ENCODE data around the gene ELP5. TPM values are rescaled to one million over a fixed set of nuclear protein-coding genes. Genes with fewer than 3 reads are reported as not detected.

The ELP5 gene
- total RNA-seq, 1 donor from 2014 or later: 37.6 TPM

GRCh38 chr17:7225711-7226331, 26.2 kb upstream of the ELP5 start:
- no peak overlapping the region for H3K4me3 Mint-ChIP-seq (ENCODE audit: unreplicated experiment)
- DNase-seq (ENCODE audit: extremely low spot score, unreplicated experiment): no peak
- H3K27me3 Mint-ChIP-seq (ENCODE audit: unreplicated experiment): no peaks in the 10 kb centered on the region
- H3K27ac Mint-ChIP-seq (ENCODE audit: unreplicated experiment): no peak overlapping the region
- H3K4me1 Mint-ChIP-seq (ENCODE audit: unreplicated experiment): peaks cover 23% of the 10 kb centered on the region
- peaks cover 40% of the 10 kb centered on the region for H3K36me3 Mint-ChIP-seq (ENCODE audit: unreplicated experiment)
- no peak for TF ChIP-seq CTCF (IDR thresholded peaks at IDR 0.05)
- H3K9me3 Mint-ChIP-seq (ENCODE audit: unreplicated experiment): no peaks in the 10 kb centered on the region

GRCh38 chr17:7226721-7227710, 25.0 kb upstream of the ELP5 start:
- Mint-ChIP-seq H3K9me3 (ENCODE audit: unreplicated experiment) (no peaks in the 10 kb centered on the region), H3K4me3 (ENCODE audit: unreplicated experiment) (no peak overlapping the region), H3K27me3 (ENCODE audit: unreplicated experiment) (no peaks in the 10 kb centered on the region), H3K4me1 (ENCODE audit: unreplicated experiment) (peaks cover 22% of the 10 kb centered on the region), H3K27ac (ENCODE audit: unreplicated experiment) (no peak overlapping the region), H3K36me3 (ENCODE audit: unreplicated experiment) (peaks cover 41% of the 10 kb centered on the region)
- no peak for DNase-seq (ENCODE audit: extremely low spot score, unreplicated experiment)
- no peak for TF ChIP-seq CTCF (IDR thresholded peaks at IDR 0.05)

- Mint-ChIP-seq H3K4me3 (ENCODE audit: unreplicated experiment) (no peak overlapping the region), H3K27ac (ENCODE audit: unreplicated experiment) (no peak overlapping the region), H3K27me3 (ENCODE audit: unreplicated experiment) (no peaks in the 10 kb centered on the region), H3K4me1 (ENCODE audit: unreplicated experiment) (peaks cover 32% of the 10 kb centered on the region), H3K9me3 (ENCODE audit: unreplicated experiment) (no peaks in the 10 kb centered on the region), H3K36me3 (ENCODE audit: unreplicated experiment) (peaks cover 35% of the 10 kb centered on the region)
- TF ChIP-seq CTCF (IDR thresholded peaks at IDR 0.05): no peak
- DNase-seq (ENCODE audit: extremely low spot score, unreplicated experiment): no peak
Measured at GRCh38 chr17:7228920-7229319, 23.1 kb upstream of the ELP5 start.

- no peak for TF ChIP-seq CTCF (IDR thresholded peaks at IDR 0.05)
- DNase-seq (ENCODE audit: extremely low spot score, unreplicated experiment): no peak
- H3K27ac Mint-ChIP-seq (ENCODE audit: unreplicated experiment): no peak overlapping the region
- H3K9me3 Mint-ChIP-seq (ENCODE audit: unreplicated experiment): no peaks in the 10 kb centered on the region
- peaks cover 31% of the 10 kb centered on the region for H3K4me1 Mint-ChIP-seq (ENCODE audit: unreplicated experiment)
- no peaks in the 10 kb centered on the region for H3K27me3 Mint-ChIP-seq (ENCODE audit: unreplicated experiment)
- no peak overlapping the region for H3K4me3 Mint-ChIP-seq (ENCODE audit: unreplicated experiment)
- H3K36me3 Mint-ChIP-seq (ENCODE audit: unreplicated experiment): peaks cover 33% of the 10 kb centered on the region
Measured at GRCh38 chr17:7229504-7229903, 22.5 kb upstream of the ELP5 start.

GRCh38 chr17:7232114-7232513, 19.9 kb upstream of the ELP5 start:
- H3K4me3 Mint-ChIP-seq (ENCODE audit: unreplicated experiment): peak overlapping the region; percentile 95
- peaks cover 41% of the 10 kb centered on the region for H3K36me3 Mint-ChIP-seq (ENCODE audit: unreplicated experiment)
- H3K9me3 Mint-ChIP-seq (ENCODE audit: unreplicated experiment): no peaks in the 10 kb centered on the region
- H3K4me1 Mint-ChIP-seq (ENCODE audit: unreplicated experiment): peaks cover 45% of the 10 kb centered on the region
- TF ChIP-seq CTCF (IDR thresholded peaks at IDR 0.05): no peak
- H3K27me3 Mint-ChIP-seq (ENCODE audit: unreplicated experiment): no peaks in the 10 kb centered on the region
- DNase-seq (ENCODE audit: extremely low spot score, unreplicated experiment): no peak
- no peak overlapping the region for H3K27ac Mint-ChIP-seq (ENCODE audit: unreplicated experiment)
